AG04449 (cell line): ENCODE results near the gene MKNK2.
A peak's percentile ranks its signal among the peaks of the same experiment; 100 is the strongest.

Source experiments
- CTCF ChIA-PET: fragments of 350-600 bp; formaldehyde crosslinking; extraction: SDS; loops from one replicate; lab custom pipeline; 2021; ENCODE audit warnings: antibody characterized with exemption; lab: Yijun Ruan, JAX
- POLR2A ChIA-PET: fragments of 400-600, 350-600 bp; formaldehyde crosslinking; extraction: SDS; loops from one replicate; lab custom pipeline; 2020; ENCODE audit warnings: antibody characterized with exemption, inconsistent platforms; lab: Yijun Ruan, JAX
- DNase-seq: peaks from one replicate; pipeline ENCODE4 v3.0.0-alpha.2; 2010; ENCODE audit warnings: low read depth, low spot score
- H3K4me3 ChIP-seq: 2 replicates; pipeline ENCODE4 v1.5.1; 2011; ENCODE audit warnings: low read depth, mild to moderate bottlenecking, control low read depth, low read length
- CTCF ChIP-seq: IDR thresholded peaks from one replicate; pipeline ENCODE4 v1.5.1; 2011; ENCODE audit warnings: mild to moderate bottlenecking, moderate library complexity, low read length, control low read depth, inconsistent platforms; ENCODE audit not compliant: insufficient read depth; ENCODE audit errors: missing control alignments

Gene MKNK2

GRCh38 chr19:2014731-2015607, 36.1 kb downstream of the MKNK2 start:
- POLR2A ChIA-PET = no interaction called here
- no peak for TF ChIP-seq CTCF
- H3K4me3 ChIP-seq = peak overlapping the region; percentile 74
- CTCF ChIA-PET = no interaction called here
- no peak for DNase-seq

- CTCF ChIA-PET = no interaction called here
- peak overlapping the region; percentile 74 for H3K4me3 ChIP-seq
- DNase-seq = no peak
- no peak for TF ChIP-seq CTCF
- POLR2A ChIA-PET = no interaction called here
Observed at GRCh38 chr19:2014131-2014571, 36.9 kb downstream of the MKNK2 start.

- ChIA-PET CTCF (no interaction called here), POLR2A (no interaction called here)
- TF ChIP-seq CTCF = no peak
- no peak for DNase-seq
- H3K4me3 ChIP-seq = no peak overlapping the region; the same call in 1 of the 2 replicates
Observed at GRCh38 chr19:2013683-2013961, 37.4 kb downstream of the MKNK2 start.

GRCh38 chr19:2012941-2013682, 37.9 kb downstream of the MKNK2 start:
- no peak for DNase-seq
- ChIA-PET POLR2A (no interaction called here), CTCF (interaction anchor here (0.9 kb wide), 1 partner anchor 37 kb away, joined by 5 read pairs; no protein-coding TSS in a partner anchor)
- no peak for TF ChIP-seq CTCF
- no peak overlapping the region; the same call in 1 of the 2 replicates for H3K4me3 ChIP-seq

- no peak for TF ChIP-seq CTCF
- H3K4me3 ChIP-seq = no peak overlapping the region
- ChIA-PET POLR2A (no interaction called here), CTCF (no interaction called here)
- no peak for DNase-seq
Observed at GRCh38 chr19:2011169-2011568, 39.9 kb downstream of the MKNK2 start.

GRCh38 chr19:2010135-2010668, 40.8 kb downstream of the MKNK2 start:
- ChIA-PET POLR2A (no interaction called here), CTCF (no interaction called here)
- DNase-seq = no peak
- TF ChIP-seq CTCF = no peak
- H3K4me3 ChIP-seq = no peak overlapping the region
